GM21723 (cell line): ENCODE data around the gene LRG1.
"Not testable (repeated sequence)": the region's sequence is repeated elsewhere in the genome, so short reads cannot be mapped to it uniquely, and the experiment has no call there.

ENCODE experiments used
- ATAC-seq: cut with Tn5 transposase; IDR thresholded peaks from one replicate; pipeline ENCODE4 v1.9.1; 2021; ENCODE audit warnings: mild to moderate bottlenecking, moderate library complexity; ENCODE audit not compliant: unreplicated experiment

LRG1 gene

DNA sequence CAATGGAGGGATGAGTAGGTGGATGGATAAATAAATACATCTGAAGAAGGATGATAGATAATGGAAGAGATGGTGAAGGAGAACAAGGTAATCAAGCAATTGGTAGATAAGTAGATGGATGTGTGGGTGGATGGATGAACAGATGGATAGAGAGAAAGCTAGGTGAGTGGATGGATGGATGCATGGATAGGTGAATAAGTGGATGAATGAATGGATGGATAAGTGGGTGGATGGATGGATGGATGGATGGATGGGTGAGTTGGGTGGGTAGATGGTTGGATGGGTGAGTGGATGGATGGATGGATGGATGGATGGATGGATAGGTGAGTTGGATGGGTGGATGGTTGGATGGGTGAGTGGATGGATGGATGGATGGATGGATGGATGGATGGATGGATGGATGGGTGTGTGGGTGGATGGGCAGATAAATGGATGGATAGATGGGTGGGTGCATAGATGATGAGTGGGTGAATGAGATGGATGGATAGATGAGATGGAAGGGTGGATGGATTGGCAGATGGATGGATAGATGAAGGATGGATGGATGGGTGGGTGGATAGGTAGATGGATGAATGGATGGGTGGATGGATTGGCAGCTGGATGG is 13.4 kb upstream of the LRG1 start:
- ATAC-seq, result no peak

DNA sequence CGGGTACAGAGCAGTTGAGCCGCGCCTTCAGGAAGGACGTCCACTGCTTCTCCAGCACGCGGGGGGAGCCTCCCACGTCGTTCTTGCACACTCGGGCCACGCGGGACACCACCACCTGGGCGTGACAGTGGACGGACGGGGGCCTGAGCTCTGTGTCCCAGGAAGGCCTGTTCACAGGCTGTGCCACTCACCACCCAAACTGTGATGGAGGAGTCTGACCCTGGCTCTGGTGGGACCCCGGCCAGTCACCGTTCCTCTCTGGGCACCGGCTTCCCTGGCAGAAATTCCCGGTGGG is 12.6 kb upstream of the LRG1 start:
- no peak for ATAC-seq

DNA sequence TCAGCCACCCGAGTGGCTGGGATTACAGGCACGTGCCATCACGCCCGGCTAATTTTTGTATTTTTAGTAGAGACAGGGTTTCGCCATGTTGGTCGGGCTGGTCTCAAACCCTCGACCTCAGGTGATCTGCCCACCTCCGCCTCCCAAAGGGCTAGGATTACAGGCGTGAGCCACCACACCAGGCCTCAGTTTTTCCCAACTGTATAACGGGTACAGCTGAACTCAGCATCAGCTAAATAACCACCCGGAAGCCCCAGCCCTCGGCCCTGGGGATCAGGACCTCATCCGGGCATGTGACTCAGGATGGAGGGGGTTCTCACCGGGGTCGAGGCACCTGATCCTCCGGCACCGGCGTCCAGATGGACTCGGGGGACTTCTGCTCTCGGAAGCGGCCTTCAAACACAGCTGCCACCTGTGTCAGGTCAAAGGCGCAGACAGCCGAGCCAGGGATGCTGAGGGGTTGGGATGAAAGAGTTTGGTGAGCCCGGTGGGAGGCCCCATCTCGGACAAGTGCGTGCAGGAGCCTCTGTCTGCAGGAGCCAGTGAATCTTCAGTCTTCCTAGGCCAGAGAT is 10.7 kb upstream of the LRG1 start:
- ATAC-seq, result no peak

DNA sequence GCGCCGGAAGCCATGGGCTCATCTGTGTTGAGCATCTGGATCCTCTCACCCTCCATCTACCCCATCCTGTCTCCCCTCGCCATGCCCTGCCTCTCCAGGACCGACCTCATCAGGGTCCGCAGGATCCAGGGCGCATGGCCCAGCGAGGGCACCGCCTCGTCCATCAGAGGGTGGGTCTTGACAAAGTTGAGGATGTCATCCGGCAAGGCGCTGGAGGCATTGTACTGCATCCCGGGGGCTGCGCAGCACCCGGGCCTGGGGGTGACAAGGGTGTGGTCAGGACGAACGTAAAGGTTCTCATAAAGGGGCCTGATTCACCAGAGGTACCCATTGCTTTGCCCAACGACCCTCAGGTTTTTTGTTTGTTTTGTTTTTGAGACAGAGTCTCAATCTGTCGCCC is 10.2 kb upstream of the LRG1 start:
- ATAC-seq, result no peak

DNA sequence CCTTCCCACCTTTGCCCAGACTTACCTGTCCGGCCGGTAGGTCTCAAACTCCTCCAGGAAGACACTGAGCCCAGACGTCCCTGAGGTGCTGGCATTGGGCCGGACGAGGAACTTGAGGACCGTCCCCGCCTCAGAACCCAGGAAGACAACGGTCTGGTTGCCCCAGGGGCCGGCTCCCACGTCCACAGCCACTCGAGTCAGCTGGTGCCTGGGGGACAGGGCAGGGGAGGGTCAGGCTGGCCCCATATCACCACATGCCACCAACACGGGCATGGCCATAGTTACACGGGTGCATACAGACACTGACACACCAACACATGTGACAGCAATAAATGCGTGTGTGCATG is 8.4 kb upstream of the LRG1 start:
- ATAC-seq, result no peak

DNA sequence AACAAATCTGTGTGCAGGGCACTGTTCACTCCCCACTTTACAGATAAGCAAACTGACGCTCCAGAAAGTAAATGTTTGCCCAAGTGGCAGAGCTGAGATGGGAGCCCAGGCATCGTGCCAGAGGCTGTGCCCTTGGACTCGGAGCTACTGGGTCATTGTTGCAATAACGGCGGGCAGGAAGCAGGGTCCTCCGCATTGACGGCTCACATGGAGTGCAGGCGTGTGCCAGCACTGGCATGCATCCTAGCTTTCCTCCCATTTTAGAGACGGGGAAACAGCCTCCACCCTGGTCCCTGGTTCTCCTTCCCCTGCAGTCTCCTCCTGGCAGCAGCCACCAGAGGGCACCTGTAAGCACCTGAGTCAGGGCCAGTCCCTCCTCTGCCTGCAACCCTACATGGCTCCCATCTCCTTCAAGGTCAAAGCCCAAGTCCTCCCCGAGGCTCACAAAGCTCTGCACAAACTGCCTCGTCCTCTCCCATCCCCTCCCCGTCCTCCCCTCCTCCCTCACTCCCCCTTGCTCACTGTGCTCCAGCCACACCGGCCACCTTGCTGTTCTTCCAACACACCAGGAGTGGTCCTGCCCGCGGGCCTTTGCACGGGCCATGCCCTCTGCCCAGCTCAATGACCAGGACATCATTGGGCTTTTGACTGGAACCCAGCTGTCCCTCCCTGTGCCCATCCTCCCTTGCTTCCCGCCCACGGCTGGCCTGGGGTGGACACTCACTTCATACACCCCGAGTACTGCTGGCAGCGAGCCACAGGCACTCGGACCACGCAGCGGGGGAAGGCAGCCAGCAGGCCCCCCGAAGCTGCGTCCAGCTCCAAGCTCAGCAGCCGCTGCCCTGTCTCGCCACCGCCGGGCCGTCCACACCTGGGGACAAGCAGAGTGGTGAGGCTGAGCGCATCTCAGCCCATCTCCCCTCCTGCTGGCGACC is 7.7 kb upstream of the LRG1 start:
- no peak for ATAC-seq

DNA sequence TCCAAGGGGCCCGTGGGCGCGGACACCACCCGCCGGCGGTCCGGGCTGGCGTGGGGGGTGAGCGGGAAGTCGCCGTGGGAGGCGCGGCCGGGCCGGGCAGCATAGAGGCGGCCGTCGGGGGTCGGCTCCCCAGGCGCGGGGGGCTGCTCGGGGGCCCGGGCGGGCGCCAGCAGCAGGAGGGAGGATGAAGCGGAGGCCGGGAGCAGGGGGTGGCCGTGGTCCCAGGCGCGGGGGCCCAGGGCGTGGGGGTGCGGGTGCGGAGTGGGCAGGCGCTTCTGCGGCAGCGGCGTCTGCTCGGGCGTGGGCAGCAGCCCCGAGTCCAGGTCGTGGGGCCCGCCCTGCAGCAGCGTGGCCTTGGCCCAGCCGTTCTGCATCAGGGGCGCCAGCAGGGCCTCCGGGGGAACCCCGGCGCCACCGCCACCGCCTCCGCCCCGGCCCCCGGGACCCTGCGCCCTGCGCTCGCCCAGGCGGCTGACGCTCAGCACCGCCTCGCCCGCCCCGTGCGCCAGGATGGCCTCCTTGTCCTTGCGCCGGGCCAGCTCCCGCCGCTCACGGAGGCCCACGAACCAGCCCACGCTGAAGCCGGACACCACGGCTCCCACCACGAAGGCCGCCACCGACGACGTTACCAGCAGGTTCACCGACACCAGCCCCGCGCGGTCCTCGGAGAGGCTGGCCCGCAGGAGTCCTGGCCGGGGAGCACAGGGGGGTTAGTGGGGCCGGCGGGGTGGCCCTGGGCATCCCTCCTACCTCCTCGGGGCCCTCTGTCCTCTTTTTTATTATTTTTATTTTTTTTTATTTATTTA is 4.2 kb upstream of the LRG1 start:
- ATAC-seq, result no peak

DNA sequence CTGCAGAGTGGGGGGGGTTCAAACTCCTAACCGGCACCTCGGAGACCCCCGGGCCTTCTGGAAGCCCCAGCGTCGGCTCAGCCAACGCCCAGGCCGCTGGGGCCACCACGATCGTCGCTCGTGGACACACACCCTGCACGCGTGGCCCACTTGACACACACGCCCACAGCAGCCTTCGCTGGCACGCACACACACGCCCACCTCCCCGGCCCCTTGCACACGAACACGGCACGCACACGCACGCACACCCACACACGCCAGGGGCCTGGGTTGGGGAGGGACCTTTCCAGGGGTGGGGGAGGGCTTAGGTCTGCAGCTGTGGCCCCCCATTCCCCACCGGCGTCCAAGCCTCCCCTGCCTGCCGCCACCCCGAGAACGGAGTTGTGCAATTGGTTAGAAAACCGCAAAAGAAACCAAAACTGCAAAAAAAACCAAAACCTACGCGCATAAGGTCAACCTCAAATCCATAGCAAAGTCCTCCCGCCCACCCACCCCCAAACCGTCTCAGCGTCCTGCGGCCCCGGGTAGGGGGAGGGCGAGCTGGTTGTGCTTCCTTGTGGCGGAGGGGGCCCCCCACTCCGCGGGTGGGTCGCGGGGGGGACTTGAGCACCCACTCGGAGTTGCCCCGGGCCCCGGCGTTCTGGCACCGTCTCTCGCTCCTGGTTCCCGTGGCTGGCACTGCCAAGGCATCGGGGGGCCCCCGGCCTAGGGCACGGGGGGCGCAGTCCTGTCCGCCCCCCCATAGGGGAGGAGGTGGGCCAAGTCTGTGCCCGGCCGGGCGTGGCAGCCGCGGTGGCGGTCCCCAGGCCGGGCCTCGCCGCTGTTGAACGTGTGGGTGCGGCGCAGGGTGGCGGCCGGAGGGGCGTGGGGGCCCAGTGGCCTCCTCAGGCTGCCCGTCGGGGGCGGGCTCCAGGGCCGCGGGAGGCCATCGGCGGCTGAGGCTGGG is 3.3 kb upstream of the LRG1 start:
- no peak for ATAC-seq

DNA sequence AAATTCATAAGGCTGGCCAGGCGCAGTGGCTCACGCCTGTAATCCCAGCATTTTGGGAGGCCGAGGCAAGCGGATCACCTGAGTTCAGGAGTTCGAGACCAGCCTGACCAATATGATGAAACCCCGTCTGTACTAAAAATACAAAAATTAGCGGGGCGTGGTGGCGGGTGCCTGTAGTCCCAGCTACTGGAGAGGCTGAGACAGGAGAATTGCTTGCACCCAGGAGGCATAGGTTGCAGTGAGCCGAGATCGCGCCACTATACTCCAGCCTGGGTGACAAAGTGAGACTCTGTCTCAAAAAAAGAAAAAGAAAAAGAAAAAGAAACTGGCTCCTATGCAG is 1.9 kb upstream of the LRG1 start:
- ATAC-seq, result not testable (repeated sequence)

DNA sequence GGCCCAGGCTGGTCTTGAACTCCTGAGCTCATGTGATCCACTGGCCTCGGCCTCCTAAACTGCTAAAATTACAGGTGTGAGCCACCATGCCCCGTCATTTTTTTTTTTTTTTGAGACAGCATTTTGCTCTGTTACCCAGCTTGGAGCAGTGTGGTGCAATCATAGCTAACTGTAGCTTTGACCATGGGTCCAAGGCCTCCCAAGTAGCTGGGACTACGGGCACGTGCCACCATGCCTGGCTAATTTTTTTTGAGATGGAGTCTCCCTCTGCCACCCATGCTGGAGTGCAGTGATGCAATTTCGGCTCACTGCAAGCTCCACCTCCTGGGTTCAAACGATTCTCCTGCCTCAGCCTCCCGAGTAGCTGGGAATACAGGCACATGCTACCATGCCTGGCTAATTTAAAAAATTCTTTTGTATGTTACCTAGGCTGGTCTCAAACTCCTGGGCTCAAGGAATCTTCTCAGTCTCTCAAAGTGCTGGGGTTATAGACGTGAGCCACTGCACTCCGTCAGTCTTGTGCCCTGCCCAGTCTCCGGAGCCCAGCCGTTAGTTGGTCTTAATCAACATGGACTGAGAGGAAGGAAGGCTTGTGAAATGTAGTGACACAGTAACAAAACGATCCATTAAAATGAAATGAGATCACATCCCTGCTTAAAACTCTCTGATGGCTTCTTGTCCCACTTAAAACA is 1.4 kb upstream of the LRG1 start:
- no peak for ATAC-seq

DNA sequence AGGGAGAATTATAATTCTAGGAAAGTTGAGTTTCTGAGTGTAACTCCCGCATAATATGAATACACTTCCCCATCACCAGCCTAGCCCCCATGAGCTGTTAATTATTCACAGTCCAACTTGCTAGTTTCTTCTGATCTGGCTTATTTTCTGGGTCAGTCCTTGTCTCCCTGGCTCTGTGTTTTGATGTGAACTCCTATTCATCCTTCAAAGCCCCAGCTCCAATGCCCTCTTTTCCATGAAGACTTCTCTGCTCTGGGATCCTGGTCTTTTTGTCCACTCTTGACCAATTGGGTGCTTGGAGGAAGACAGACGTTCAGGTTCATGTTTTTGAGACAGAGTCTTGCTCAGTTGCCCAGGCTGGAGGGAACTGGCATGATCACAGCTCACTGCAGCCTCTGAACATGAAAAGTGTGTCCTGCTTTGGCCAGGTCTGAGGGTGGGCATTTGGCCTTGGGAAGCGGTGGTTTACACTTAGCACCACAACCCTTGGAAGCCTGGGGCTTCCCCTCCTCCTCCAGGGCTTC is 605 bp downstream of the LRG1 start:
- ATAC-seq, result no peak

DNA sequence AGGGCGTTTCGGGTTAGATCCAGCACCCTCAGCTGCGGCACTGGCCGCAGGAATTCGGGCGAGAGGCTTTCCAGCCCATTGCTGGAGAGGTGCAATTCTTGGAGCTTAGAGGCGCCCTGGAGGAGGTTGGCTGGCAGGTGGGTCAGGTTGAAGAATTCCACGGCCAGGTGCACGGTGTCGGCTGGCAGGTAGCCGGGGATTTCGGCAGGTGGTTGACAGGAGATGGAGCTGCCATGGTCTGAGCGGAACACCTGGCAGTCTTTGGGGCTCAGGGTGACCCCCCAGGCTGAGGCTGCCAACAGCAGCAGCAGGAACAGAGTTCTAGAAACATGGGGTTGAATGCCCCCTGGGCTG is 1.3 kb downstream of the LRG1 start:
- no peak for ATAC-seq

DNA sequence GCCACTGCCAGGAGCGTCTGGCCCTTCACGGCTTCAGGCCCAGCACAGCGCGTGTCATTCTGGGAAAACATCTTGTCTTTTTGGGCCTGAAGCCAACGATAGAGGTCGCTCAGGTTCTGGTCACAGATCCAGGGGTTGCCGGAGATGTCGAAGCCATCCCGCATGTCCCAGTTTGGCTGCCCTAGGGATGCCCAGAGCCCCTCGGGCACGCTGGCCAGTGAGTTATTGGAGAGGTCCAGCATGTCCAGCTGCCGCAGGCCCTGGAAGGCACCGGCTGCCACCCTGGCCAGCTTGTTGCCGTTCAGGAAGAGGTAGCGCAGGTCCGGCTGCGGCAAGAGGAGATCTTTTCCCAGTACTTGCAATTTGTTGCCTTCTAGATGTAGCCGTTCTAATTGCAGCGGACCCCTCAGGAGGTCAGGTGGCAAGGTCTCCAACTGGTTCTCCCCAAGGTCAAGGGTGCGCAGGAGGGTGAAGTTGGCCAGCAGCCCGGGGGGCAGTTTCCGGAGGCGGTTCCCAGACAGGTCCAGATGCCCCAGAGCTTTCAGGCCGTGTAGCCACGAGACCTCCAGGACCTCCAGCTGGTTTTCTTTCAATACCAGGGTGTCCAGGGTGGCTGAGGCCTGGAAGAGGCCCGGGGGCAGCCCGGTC is 1.8 kb downstream of the LRG1 start:
- ATAC-seq, result no peak

DNA sequence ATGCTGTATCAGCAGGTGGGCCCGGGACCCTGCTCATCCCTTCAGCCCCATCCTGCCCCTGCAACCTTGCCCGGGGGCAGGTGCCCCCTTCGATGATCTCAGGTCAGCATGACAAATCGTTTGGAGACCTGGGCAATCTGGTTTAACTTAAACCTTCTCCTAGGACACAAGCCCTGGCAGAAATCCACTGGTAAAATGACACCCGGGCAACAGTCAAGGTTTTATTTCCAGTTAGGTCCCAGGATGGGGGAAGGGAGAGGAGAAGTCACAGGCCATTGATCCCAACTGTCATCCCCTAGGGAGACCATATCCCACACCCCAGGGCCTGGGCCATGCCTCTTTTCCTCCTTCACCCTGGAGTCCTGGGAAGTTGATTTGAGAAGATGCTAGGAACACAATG is 3.0 kb downstream of the LRG1 start:
- no peak for ATAC-seq

DNA sequence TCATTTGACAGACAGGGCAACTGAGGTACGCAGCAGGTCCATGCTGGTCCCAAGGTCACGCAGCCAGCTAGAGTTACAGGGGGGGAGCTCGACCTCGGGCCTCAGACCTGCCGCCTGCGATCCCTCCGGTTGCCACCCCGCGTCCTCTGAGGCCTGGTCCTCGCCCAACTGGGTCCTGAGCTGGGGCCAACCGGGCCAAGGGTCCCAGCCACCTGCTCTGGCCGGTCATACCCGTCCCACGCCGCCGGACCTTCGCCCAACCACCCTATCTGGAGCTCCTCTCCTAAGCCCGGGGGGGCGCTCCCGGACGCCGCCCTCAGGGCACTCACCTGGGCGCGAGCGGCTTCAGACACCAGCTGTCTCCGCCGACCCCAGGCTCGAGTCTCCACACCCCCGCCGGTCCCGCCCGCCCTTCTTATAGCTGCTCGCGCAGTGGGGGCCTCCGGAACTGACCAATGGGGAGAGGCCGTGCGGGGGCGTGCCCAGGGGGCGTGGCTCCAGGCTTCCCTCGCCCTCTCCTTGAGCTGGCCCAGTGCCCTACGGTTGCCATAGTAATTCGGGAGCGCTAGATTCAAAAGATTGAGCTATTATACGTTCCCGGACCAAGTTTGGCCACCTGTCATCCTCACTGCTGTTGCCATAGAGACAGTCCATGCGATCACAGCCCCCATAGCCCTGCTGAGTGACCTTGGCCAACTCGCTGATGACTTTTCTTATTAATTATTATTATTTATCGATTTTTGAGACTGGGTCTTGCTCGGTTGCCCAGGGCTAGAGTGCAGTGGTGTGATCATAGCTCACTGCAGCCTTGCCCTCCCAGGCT is 4.8 kb downstream of the LRG1 start, which contains the start of gene PLIN5:
PLIN5 (minus strand) TSS at position 389 of the 823 bp plus-strand sequence. CDS start 1,150 bp downstream, outside the sequence.
- ATAC-seq, result no peak

DNA sequence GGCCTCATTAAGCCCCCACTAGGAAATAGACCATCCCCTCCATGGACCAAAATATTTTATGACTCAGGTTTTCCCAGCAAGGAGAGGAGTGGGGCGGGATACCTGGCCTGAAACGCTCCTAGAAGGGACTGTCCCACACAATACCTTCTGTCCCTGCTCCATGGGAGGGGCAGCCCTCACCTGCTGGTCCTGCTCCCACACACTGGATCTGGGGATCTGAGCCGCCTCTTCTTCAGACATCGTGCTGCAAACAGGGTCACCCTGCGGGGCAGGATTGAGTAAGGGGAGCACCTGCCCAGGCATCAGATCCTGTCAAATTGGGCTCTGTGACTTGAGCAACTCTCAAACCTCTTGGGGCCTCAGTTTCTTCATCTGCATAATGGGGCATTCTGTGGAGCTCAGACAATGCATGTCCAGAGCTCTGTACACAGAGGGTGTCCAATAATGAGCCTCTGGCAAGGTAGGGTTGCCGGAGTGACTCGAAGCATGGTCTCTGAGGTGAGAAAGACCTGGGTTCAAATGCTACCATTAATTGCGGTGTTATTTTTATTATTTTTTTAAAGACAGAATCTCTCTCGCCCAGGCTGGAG is 5.9 kb downstream of the LRG1 start:
- ATAC-seq, result no peak

DNA sequence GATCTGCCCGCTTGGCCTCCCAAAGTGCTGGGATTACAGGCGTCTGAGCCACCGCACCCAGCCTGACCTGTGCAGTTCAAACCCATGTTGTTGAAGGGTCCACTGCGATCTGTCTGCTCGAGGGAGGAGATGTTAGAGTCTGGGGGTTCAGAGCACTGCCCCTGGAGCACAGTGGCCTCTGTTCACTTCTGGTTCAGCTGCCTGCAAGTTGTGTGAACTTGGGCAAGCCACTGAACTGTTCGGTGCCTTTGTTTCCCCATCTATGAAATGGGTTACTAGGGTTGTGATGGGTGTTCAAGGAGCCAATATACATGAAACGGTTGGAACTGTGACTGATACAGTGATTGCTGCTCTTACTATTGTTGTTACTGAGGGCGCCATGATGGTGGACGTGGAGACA is 6.5 kb downstream of the LRG1 start:
- no peak for ATAC-seq

DNA sequence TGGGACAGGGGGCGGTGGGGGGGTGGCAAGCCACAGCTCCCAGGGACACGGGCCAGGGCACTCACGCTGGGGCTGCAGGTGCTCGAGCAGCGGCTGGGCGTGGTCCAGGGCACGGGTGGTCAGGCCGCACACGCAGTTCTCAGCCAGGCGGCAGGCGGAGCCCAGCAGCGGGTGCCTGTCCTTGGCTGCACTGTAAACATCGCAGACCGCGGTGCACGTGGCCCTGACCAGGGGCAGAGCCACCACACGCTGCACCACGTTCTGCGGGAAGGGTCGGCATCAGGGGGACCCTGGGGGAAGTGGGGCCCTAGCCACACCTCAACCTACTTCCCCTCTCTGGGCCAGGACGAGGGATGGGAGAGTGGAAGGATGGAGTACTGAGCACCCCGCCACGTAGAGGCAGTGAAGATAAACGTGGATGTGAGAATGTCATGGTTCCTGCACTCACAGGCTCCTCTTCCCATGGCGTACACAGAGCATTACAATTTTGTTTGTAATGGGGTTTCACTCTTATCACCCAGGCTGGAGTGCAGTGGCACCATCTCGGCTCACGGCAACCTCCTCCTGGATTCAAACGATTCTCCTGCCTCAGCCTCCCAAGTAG is 8.2 kb downstream of the LRG1 start:
- ATAC-seq, result no peak
